Activated CD8-positive, alpha-beta memory T cell treated with anti-CD3 and anti-CD28 coated beads for 4 hours (primary cell): ENCODE data around the gene IFRD1.

ENCODE experiments used
- DNase-seq, 2 donors: peaks; one replicate each; pipeline ENCODE4 v3.0.0-alpha.2; 2020; ENCODE audit warnings: low read depth in 2 of 2

The IFRD1 gene, protein sequence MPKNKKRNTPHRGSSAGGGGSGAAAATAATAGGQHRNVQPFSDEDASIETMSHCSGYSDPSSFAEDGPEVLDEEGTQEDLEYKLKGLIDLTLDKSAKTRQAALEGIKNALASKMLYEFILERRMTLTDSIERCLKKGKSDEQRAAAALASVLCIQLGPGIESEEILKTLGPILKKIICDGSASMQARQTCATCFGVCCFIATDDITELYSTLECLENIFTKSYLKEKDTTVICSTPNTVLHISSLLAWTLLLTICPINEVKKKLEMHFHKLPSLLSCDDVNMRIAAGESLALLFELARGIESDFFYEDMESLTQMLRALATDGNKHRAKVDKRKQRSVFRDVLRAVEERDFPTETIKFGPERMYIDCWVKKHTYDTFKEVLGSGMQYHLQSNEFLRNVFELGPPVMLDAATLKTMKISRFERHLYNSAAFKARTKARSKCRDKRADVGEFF

DNA sequence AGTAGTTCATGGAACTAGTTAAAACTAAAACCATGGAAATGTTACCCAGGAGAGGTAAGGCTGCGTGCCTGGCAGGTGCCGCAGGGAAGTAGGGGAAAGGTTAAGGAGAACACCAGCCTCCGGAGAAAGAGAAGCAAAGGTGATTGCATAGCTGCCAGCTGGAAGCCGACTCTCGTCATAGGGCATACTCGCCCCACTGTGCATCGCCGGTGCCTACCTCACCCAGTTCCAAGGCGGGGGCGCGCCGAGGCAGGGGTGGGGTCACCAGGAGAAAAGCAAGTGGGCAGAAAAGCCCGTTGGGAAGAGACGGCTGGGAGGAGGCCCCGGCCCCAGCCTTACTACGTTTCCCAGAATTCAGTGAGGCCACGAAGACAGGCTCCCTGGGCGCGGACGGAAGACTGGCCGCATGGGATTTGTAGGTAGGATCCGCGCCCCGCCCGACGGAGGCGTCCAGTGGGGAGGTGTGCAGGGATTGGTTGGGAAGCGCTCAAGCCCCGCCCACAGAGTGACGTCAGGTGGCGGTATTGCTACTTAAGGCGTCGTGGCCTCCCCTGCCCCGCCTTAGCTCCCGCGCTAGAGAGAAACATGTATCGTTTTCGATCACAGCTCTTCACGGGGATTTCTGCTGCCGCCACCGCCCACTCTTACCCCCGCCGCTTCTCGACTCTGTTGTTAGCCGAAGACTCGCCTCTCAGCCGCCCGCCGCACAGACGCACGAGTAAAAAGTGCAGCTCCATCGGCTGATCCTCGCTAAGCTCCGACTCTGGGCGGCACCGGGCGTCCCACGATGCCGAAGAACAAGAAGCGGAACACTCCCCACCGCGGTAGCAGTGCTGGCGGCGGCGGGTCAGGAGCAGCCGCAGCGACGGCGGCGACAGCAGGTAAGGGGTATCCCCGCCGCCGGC lies at the start of gene IFRD1:
IFRD1 (plus strand) TSS at position 559 of the 905 bp plus-strand sequence; CDS start at position 788, 229 bp downstream.
- peak; percentile 96 to 99 for DNase-seq

DNA sequence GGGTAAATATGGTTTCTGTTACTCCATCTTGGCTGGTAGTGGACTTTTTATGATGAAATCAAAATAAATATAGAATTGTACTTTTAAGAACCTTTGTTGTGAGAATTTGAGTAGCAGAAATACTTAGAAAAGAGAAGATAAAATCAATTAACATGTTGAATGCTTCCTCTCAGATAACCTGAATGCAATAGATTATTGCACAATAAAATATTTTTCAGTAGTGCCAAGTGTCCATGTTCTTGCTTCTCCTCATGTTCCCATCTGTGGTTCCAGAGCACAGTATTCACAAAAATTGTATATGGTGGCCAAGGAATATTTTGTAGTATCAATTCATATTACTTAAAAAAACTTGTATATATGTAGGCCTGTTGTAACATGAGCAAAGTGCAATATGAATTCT lies 45.9 kb upstream of the IFRD1 start:
- DNase-seq, result no peak

DNA sequence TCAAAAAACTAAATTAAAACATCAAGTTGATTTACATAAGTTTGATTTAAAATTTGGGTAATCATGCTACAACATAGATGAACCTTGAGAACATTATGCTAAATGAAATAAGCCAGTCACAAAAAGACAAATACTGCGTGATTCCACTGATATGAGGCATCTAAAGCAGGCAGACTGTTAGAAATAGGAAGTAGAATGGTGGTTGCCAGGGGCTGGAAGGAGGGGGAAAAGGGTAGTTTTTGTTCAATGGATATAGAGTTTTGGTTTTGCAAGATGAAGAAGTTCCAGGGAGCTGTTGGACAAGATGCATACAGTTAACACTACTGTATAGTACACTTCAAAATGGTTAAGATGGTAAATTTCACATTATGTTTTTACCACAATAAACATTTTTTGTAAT lies 45.0 kb upstream of the IFRD1 start:
- no peak for DNase-seq

DNA sequence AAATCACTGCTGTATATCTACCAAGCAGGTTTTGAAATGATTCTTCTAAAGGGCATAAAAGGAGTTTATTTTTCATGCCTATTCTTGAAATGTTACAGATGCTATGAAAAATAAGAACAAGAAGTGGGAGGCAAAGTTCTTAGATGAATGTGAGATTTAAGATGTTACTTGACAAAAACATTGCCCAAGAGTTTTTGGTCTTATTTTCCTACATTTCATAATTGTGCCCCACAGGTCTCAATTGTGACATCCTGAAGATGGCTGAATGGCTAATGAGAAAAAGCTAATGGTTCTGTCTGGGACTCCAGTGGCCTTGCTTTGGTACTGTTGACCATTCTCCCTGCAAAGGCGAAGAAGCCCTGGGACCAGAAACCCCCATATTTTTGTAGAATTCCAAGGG lies 43.0 kb upstream of the IFRD1 start:
- DNase-seq, result no peak

DNA sequence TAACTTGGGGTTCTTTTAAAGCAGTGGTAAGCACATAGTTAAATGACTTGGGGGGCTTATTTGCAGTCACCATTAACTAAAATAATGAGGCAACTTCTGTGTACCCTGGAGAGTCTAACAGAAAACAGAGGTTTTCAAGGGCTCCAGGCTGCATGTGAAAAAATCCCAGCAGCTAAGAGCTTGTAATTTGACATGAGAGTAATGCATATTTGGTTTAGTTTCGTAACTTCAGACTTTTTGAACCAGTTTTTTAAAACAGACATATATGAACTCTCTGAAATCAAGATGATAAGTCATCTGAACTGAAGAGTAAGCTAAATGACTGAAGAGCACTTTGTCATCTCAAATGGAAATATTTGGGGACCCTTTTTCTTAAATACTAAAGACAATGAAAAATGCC lies 40.2 kb upstream of the IFRD1 start:
- DNase-seq, result no peak

DNA sequence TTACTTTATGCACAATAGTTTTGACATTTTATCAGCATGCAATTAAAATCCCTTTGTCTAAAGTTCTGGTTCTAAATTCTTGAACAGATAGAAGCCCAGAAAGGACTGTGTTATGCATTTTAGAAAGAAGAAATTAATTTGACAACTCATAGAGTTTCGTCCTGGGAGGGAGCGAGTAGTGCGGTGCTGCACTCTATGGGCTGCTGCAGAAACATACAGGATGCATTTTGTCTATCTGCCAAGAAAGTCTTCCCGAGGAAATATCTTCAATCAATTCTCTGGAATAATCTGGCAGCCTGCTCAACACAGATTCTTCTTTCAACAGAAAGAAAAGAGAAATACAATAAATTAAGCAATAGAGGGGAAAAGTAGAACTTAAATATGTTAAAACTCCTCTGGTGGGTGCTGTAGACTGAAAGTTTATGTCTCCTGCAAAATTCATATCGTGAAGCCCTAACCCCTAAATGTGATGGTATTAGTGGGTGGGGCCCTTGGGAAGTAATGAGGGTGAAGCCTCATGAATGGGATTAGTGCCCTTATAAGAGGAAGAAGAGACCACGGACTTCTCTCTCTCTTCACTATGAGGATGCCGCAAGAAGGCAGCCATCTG lies 39.0 kb upstream of the IFRD1 start:
- DNase-seq, result no peak

DNA sequence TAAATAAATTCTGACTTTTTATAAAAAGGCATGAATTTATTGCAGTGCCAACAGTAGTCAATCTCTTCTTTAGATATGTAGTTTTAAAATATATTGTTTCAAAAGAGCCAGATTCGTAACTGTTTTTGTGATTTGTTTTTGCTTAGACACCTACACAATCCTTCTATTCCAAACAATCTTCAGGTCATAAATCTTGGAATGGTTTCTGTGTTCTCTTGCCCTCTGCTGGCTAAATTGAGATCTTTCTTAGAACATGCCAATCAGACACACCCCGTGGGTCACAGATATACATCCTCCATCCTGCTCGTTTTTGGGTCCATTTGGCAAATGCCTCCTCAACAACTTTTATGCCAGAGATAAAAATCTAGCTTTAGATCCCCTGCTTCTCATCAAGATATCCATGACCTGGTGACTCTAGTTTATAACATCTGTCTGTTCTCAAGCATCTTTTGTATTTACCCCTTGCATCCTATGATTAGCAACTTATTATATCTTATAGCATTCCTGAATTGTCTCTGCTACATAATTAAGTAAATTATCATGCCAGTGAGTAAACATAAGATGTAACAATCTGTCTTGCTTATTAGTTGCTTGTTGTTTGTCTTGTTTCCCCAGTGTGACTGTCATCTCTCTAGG lies 35.3 kb upstream of the IFRD1 start:
- DNase-seq, result no peak

DNA sequence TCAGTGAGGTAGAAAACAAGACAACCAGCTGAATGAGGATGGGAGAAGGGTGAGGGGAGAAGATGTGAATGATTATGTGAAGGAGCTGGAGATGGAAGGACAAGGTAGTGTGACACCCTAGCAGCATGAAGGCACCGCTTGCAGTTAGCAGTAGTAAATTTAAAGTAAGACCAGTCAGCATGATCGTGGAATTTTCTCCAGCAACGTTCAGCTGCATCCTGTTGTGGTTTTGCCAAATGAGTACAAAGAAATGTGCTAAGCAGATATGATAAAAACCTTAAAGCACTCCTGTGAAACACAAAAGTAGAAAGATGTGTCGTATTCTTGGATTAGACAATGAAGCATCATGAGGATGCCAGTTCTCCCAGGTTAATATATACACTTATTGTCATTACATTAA lies 34.1 kb upstream of the IFRD1 start:
- no peak for DNase-seq

DNA sequence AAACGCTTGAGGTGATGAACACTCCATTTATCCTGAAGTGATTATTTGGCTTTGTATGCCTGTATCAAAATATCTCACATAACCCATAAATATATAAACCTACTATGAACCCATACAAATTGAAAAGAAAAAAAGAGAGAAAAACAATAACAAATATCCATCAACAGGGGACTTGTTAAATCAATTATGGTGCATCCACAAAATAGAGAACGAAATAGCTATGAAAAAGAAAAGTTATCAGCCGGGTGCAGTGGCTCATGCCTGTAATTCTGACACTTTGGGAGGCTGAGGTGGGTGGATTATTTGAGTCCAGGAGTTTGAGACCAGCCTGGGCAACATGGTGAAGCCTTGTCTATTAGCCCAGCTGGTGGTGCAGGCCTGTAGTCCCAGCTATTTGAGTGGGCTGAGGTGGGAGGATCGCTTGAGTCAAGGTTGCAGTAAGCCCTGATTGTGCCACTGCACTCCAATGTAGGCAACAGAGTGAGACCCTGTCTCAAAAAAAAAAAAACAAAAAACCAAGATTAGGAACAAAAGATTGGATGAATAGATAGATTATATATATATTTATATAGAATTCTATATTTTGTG lies 30.6 kb upstream of the IFRD1 start:
- no peak for DNase-seq

DNA sequence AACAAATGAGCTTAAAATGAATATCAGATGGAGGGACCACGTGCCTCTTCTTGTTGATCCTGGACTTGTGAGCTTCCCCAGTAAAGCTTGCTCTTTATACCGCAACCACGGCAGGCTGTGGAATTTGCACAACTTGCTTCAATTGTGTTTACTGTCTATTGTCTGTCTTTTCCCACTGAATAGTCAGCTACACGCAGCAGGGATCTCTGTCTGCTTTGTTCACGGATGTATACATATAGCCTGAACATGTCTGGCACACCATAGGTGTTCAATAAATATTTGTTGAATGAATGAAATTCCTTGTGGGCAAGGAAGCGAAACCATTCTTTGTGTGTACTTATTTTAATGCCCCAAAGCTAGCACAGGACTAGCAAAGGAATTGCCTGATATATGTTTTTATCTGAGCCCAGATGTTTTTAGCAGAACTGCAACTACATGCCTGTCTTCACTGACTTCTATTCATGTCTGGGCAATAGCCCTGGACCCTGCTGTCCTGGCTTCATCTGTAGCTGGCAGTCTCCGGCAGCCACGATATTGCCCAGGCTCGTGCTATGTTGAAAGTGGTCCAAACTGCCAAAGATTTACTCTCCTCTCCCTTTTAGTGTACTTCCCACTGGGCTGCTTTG lies 29.9 kb upstream of the IFRD1 start:
- DNase-seq, result no peak

DNA sequence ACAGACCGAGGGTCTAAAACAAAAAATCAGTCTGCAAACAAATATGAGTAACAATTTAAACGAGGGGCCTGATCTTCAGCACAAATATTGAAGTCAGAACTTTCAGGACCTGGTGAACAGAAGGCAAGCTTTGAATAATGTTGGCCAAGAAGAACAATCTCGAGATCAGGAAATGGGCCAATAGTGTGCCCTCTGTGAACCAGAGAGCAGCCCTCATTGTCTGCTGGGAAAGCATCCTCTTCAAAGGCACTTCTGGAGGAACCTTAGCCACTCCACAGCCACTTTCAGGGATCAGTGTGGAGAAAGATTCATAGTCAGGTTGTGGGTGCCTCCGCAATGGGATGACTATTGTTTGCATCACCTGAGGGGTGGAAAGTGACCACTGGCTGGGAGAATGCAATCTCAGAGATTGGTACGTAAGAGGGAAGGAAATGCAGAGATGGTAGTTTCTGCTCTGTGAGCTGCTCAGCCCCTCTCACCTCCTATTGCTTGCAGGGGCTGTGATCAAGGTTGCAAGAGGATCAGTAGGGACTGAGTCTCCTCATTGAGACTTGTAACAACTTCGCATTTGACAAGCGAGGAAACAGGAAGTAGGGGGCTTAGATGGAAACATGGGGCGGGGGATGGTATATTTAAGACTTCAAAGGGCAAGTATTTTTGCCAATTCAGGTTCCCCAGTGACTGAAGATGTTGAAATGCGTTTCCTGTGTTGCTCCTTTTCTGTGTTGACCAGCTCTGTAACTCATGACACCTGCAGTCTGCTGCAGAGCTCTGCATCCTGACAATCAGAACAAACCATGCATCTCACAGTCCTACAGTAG lies 28.4 kb upstream of the IFRD1 start:
- DNase-seq, result no peak

DNA sequence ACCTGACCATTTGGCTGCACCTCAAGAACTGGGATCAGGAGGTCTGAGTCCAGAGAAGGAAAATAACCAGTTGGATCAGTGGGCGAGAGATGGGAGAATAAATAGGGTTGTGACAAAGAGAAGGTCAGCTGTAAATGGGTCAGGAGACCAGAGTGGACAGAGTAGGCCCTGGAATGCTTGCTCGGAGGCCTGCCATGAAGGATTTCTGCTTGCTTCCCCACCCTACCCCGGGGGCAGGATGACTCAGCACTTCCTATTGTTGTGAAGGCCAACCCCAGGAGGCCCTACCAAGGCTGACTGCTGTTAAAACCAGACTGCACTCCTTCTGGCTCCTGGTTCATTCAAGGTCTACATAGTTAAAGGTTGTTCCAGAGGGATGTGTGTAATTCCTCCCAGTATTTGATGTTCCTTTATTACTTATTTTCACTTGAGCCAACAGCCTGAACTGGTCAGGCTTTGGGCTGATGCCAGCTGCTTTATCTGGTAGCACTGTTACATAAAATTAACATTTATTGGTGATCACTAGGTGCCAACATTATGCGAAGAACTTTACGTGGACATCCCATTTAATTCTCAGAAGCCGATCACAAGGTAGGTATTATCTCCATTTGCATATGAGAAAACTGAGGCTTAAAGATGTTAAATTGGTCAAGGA lies 27.3 kb upstream of the IFRD1 start:
- no peak for DNase-seq

DNA sequence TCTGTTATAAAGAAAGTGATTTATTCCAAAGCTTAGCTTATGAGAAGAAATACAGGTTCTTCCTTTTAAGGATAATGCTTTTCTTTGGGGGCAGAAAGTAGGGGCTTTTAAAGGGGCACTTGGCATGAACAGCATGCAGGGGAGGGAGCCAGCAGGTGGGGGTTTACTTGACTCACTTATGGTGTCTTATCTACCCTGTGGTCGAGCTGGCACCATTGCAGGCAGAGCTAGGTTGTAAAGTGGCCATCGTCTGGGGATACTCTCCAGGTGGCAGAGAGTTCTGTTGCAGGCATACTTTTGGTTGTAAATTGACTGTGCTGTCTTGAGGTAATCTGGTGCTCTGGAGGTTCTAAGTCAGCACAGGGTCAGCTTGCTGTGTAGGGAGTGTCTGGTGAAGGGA lies 26.3 kb upstream of the IFRD1 start:
- DNase-seq, result no peak

DNA sequence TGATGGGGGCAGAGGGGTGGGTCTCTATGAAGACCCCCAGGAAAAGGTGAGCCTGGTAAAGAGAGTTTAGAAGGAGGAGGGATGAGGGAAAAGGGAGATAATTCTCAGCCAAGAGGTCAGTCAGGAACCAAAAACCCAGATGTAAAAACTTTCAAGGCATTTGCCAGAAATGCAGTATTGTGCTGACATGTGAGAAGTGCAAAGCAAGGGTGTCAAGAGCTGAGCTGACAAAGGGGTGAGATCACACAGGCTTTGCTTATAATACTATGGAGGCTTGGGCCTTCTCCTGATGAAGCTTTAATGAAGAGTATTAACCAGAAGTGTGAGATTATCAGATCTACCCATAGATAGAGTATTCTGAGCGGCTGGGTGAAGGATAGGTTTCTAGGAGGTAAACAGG lies 22.3 kb upstream of the IFRD1 start:
- DNase-seq, result no peak

DNA sequence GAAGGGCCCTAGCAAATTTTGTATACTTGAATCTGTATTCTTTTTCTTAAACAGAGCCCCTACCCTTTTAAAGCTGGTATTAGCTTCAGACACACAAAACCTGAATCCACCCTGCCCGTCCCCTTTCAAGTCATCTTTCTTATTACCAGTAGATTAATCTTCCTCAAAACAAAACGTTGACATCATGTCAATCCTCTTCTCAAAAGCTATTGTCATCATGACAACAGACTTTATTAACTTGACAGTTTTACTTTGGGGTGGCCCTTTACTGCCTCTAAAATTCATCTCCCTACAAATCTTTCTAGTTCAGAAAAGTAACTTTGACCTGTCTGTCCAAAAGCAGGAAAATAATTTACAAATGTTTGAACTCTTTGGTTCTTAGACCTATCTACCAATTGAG lies 21.5 kb upstream of the IFRD1 start:
- no peak for DNase-seq

DNA sequence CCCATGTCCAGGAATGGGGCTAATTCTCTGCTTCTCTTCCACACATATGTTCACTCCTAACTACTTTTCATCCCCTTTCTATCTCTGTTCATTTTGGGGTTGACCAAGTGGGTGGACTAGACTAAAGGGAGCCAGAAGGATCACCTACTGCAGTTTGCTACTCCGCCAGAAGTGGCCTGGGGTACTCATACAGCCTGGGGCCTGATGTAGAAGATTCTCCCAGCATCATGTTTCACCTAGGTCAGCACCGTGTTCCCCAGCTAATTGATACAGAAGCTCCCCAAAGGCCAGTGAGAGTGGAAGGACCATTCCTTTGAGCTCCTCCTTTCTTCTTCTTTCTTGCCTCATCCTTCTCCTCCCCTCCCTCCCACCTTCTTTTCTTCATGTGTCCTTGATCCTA lies 19.6 kb upstream of the IFRD1 start:
- DNase-seq, result no peak

DNA sequence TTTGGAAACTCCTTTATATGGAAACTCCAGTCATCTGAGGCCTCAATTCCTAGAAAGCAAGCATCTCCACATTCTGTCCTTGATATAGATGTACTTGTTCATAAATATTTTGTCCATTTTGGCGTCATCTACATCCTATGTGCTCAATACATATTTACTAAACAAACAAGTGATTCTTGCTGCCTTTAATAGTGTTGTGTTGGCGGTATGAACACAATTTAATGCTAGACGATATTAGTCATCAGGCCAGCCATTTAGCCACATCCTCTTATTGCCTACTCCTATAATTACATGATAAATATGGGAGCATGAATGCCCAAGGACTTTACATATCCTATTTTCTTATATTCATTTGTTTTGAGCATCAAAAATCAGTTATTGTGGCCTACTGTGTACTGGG lies 18.5 kb upstream of the IFRD1 start:
- DNase-seq, result no peak

DNA sequence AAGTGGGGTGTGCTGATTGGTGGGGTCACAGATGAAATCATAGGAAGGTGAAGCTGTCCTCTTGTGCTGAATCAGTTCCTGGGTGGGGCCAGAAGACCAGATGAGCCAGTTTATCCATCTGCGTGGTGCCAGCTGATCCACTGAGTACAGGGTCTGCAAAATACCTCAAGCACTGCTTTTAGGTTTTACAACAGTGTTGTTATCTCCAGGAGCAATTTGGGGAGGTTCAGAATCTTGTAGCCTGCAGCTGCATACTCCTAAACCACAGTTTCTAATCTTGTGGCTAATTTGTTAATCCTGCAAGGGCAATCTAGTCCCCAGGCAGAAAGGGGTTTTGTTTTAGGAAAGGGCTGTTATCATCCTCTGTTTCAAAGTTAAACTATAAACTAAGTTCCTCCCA lies 17.0 kb upstream of the IFRD1 start:
- DNase-seq, result no peak

DNA sequence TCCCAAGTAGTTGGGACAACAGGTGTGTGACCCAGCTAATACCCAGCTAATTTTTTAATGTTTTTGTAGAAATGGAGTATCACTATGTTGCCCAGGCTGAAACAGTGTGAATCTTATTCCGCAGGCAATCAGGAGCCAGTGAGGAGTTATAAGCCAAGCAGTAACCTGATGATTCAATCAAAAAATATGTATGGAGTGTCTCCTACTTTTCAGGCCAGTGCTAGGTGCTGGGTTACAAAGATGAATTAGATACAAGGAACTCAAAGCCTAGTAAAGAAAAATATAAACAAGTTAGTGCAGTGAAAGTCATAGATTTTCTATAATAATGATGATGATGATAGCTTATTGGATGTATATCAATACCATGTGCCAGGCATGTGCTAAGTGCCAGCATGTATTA lies 13.2 kb upstream of the IFRD1 start:
- no peak for DNase-seq

DNA sequence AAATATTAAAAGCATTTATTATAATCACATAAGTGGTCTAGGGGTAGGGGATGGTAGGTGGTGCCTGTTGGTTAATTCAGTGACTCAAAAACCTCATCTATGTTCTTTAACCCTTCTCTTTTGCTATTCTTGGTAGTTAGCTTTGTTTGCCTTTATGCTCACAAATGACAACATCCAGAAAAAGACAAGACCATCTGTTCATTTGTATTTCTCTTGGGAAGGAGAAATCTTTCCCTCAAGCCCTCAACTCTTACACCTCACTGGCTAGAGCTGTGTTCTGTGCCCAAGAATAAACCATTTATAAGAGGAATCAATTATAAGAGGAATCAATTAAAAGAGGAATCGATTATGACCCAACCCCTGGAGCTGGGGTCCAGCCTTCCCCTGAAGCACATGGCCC lies 10.8 kb upstream of the IFRD1 start:
- no peak for DNase-seq
